GM23338 (cell line): Measurements from ENCODE around the gene STON2.

Experiments
- CTCF ChIP-seq, 2 experiments: fragments of 200-600 bp in 1 of 2; sonication (generic) in 1 of 2; conservative IDR thresholded peaks; 2 replicates each; pipeline versions ENCODE4 v1.5.1 to v1.6.1; 2016 to 2017; ENCODE audit warnings: antibody characterized with exemption in 2 of 2, low read depth in 2 of 2, mild to moderate bottlenecking in 2 of 2, moderate library complexity in 1 of 2
- EZH2 ChIP-seq: fragments of 200-600 bp; sonication (generic); IDR thresholded peaks from one replicate; pipeline ENCODE4 v1.8.0; 2017; ENCODE audit warnings: antibody characterized with exemption, mild to moderate bottlenecking, low read depth; ENCODE audit not compliant: unreplicated experiment
- EZH2phosphoT487 ChIP-seq: fragments of 200-600 bp; sonication (generic); IDR thresholded peaks from one replicate; pipeline ENCODE4 v1.8.1; 2018; ENCODE audit warnings: antibody characterized with exemption; ENCODE audit not compliant: unreplicated experiment
- POLR2AphosphoS5 ChIP-seq: IDR thresholded peaks from 2 replicates; pipeline ENCODE4 v1.6.1; 2016; ENCODE audit warnings: antibody characterized with exemption, low read depth
- TF ChIP-seq, protein P1 (sequence below): IDR thresholded peaks from one replicate; pipeline ENCODE4 v1.6.1; 2018; ENCODE audit warnings: antibody characterized with exemption; ENCODE audit not compliant: unreplicated experiment

GRCh38 chr14:81260732-81261131 is 139.4 kb downstream of the STON2 start:
- TF ChIP-seq EZH2phosphoT487 (no peak), CTCF (conservative IDR thresholded peaks at IDR 0.05; ENCODE audit: low read depth in 2 of 2) (no peak), POLR2AphosphoS5 (no peak), EZH2 (no peak)
- TF ChIP-seq, protein P1, sequence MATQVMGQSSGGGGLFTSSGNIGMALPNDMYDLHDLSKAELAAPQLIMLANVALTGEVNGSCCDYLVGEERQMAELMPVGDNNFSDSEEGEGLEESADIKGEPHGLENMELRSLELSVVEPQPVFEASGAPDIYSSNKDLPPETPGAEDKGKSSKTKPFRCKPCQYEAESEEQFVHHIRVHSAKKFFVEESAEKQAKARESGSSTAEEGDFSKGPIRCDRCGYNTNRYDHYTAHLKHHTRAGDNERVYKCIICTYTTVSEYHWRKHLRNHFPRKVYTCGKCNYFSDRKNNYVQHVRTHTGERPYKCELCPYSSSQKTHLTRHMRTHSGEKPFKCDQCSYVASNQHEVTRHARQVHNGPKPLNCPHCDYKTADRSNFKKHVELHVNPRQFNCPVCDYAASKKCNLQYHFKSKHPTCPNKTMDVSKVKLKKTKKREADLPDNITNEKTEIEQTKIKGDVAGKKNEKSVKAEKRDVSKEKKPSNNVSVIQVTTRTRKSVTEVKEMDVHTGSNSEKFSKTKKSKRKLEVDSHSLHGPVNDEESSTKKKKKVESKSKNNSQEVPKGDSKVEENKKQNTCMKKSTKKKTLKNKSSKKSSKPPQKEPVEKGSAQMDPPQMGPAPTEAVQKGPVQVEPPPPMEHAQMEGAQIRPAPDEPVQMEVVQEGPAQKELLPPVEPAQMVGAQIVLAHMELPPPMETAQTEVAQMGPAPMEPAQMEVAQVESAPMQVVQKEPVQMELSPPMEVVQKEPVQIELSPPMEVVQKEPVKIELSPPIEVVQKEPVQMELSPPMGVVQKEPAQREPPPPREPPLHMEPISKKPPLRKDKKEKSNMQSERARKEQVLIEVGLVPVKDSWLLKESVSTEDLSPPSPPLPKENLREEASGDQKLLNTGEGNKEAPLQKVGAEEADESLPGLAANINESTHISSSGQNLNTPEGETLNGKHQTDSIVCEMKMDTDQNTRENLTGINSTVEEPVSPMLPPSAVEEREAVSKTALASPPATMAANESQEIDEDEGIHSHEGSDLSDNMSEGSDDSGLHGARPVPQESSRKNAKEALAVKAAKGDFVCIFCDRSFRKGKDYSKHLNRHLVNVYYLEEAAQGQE, result no peak
